ENCODE results near the gene TMEM221.
A peak's percentile ranks its signal among the peaks of the same experiment; 100 is the strongest.

- TF ChIP-seq, protein P1, sequence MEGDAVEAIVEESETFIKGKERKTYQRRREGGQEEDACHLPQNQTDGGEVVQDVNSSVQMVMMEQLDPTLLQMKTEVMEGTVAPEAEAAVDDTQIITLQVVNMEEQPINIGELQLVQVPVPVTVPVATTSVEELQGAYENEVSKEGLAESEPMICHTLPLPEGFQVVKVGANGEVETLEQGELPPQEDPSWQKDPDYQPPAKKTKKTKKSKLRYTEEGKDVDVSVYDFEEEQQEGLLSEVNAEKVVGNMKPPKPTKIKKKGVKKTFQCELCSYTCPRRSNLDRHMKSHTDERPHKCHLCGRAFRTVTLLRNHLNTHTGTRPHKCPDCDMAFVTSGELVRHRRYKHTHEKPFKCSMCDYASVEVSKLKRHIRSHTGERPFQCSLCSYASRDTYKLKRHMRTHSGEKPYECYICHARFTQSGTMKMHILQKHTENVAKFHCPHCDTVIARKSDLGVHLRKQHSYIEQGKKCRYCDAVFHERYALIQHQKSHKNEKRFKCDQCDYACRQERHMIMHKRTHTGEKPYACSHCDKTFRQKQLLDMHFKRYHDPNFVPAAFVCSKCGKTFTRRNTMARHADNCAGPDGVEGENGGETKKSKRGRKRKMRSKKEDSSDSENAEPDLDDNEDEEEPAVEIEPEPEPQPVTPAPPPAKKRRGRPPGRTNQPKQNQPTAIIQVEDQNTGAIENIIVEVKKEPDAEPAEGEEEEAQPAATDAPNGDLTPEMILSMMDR (IDR thresholded peaks at IDR 0.05; ENCODE audit: poor library complexity), result peak; percentile 49
- no peak for TF ChIP-seq EZH2 (IDR thresholded peaks at IDR 0.05; ENCODE audit: borderline replicate concordance)
These were observed 7.0 kb downstream of the TMEM221 start for GRCh38 chr19:17441241-17442021.
